ENCODE data around the gene LRP1B.

The LRP1B gene

GRCh38 chr2:141125432-141125831, 1005.4 kb downstream of the LRP1B start:
- no peak for TF ChIP-seq CTCF (IDR thresholded peaks at IDR 0.05; ENCODE audit: insufficient read depth, low read depth, low read length, missing control alignments)
- no peak overlapping the region for H3K4me3 ChIP-seq (ENCODE audit: low read length)
- no peak for DNase-seq (ENCODE audit: low read depth)

GRCh38 chr2:141118836-141119235, 1012.0 kb downstream of the LRP1B start:
- DNase-seq (ENCODE audit: low read depth) = no peak
- no peak for TF ChIP-seq CTCF (IDR thresholded peaks at IDR 0.05; ENCODE audit: insufficient read depth, low read depth, low read length, missing control alignments)
- H3K4me3 ChIP-seq (ENCODE audit: low read length) = no peak overlapping the region

DNA sequence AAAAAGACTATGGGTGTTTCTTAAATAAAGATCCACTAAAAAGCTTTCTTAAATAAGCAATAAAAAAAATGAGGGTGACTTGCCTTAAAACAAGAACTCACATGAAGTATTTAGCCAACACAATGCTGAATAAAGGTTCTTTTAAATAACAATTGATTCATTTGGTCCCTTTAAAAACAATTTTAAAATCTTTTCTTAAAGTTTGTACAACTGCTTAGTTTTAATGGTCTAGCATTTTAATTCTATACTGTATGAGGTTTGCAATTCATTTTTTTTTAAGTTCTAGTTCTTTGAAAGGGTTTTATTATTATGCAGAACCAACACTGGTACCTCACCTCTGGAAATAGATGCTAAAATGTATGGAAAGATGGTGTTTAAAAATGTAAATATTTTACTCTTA, 1017.5 kb downstream of the LRP1B start:
- no peak overlapping the region for H3K4me3 ChIP-seq (ENCODE audit: low read length)
- no peak for DNase-seq (ENCODE audit: low read depth)
- TF ChIP-seq CTCF (IDR thresholded peaks at IDR 0.05; ENCODE audit: insufficient read depth, low read depth, low read length, missing control alignments) = no peak

DNA sequence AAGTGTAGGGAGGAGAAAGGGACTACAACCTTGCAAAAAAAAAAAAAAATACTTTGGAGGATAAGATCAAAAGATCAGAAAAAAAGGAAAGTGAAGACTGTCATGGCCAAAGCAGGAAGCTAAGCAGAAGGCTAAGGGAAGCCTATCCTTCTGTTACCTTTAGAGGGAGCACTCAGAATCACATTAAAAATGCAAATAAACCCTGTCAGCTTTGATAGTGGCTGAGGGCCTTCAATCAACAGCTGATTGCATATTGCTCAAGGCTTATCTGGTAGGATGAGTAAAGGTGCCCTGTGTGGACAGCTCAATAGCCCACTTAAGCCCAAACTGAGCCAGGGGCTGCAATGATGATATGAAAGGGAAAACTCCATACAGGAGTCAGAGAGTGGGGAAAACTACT, 1021.2 kb downstream of the LRP1B start:
- no peak overlapping the region for H3K4me3 ChIP-seq (ENCODE audit: low read length)
- peak; percentile 12 for DNase-seq (ENCODE audit: low read depth)
- TF ChIP-seq CTCF (IDR thresholded peaks at IDR 0.05; ENCODE audit: insufficient read depth, low read depth, low read length, missing control alignments) = peak; percentile 45

DNA sequence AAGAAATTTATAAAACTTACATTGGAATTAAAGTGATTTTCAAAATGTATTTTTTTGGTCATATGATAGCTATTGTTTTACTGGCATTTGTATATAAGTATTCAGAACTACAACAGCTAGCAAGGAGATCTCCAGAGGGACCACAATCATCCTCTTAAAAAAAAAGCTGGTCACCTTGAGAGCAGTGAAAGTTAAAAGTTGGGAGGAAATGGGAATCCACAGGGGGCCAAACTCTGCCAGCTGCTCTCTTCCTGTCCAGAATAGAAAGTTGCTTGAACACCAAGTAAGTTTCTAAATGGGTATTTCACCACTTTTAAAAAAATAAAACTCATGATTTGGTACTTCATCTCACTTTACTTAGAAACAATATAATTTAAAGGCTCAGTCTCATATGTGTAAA, 1025.1 kb downstream of the LRP1B start:
- no peak for TF ChIP-seq CTCF (IDR thresholded peaks at IDR 0.05; ENCODE audit: insufficient read depth, low read depth, low read length, missing control alignments)
- H3K4me3 ChIP-seq (ENCODE audit: low read length) = no peak overlapping the region
- no peak for DNase-seq (ENCODE audit: low read depth)

DNA sequence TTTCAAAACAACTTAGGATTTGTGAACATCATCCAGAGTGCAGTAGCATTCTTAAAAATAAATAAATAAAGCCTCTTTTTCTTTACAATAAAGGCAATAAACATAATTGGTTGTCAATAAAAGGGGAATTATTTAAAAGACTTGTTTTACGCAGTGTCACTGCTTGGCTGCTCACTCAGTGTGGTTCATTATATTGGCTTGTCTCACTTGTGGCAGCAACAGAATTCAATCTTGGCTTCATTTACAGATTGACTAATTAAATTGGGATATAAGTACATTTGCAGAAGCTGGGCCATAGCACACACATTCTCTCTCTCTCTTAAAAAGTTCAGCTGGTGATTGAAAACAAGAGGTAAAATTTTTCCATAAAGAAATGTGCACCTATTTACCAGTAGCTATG, 1027.6 kb downstream of the LRP1B start:
- TF ChIP-seq CTCF (IDR thresholded peaks at IDR 0.05; ENCODE audit: insufficient read depth, low read depth, low read length, missing control alignments) = no peak
- H3K4me3 ChIP-seq (ENCODE audit: low read length) = no peak overlapping the region
- DNase-seq (ENCODE audit: low read depth) = no peak

GRCh38 chr2:141079231-141079630, 1051.6 kb downstream of the LRP1B start:
- no peak overlapping the region for H3K4me3 ChIP-seq (ENCODE audit: low read length)
- no peak for TF ChIP-seq CTCF (IDR thresholded peaks at IDR 0.05; ENCODE audit: insufficient read depth, low read depth, low read length, missing control alignments)
- DNase-seq (ENCODE audit: low read depth) = no peak
